NCI-H748 (cell line): ENCODE measurements around the gene IKZF3.
"Not testable (repeated sequence)": the region's sequence is repeated elsewhere in the genome, so short reads cannot be mapped to it uniquely, and the experiment has no call there.

Source experiments
- DNase-seq: peaks from one replicate; lab custom pipeline; 2025; ENCODE audit not compliant: unreplicated experiment; lab: John Stamatoyannopoulos, UW

The IKZF3 gene

GRCh38 chr17:39863918-39864746 lies at the start of gene IKZF3:
Gene IKZF3, minus strand, starts transcription at chr17:39864312. Its CDS starts 186 bp downstream, at chr17:39864126.
- DNase-seq, result peak; percentile 79

GRCh38 chr17:39908789-39909352 lies 44.8 kb upstream of the IKZF3 start:
- no peak for DNase-seq

GRCh38 chr17:39904990-39905288 lies 40.8 kb upstream of the IKZF3 start:
- DNase-seq, result no peak

- DNase-seq, result no peak
Observed at GRCh38 chr17:39903158-39903884, 39.2 kb upstream of the IKZF3 start.

GRCh38 chr17:39902027-39902426 lies 37.9 kb upstream of the IKZF3 start:
- DNase-seq, result not testable (repeated sequence)

- DNase-seq, result no peak
Observed at GRCh38 chr17:39899215-39899614, 35.1 kb upstream of the IKZF3 start.

GRCh38 chr17:39898088-39898487 lies 34.0 kb upstream of the IKZF3 start:
- DNase-seq, result no peak

- DNase-seq, result no peak
Observed at GRCh38 chr17:39894681-39895376, 30.7 kb upstream of the IKZF3 start.

GRCh38 chr17:39889200-39889599 lies 25.1 kb upstream of the IKZF3 start:
- no peak for DNase-seq

- DNase-seq, result no peak
Observed at GRCh38 chr17:39887078-39887477, 23.0 kb upstream of the IKZF3 start.

GRCh38 chr17:39886102-39886501 lies 22.0 kb upstream of the IKZF3 start:
- DNase-seq, result not testable (repeated sequence)

GRCh38 chr17:39872751-39873150 lies 8.6 kb upstream of the IKZF3 start:
- DNase-seq, result no peak

- no peak for DNase-seq
Observed at GRCh38 chr17:39871801-39872200, 7.7 kb upstream of the IKZF3 start.

- DNase-seq, result no peak
Observed at GRCh38 chr17:39870776-39871175, 6.7 kb upstream of the IKZF3 start.

GRCh38 chr17:39868554-39868942 lies 4.4 kb upstream of the IKZF3 start:
- no peak for DNase-seq

GRCh38 chr17:39867880-39868553 lies 3.9 kb upstream of the IKZF3 start, which contains the start of gene ZPBP2:
Gene ZPBP2, plus strand, starts transcription at chr17:39868202. Its CDS starts 153 bp downstream, at chr17:39868355.
- DNase-seq, result no peak

GRCh38 chr17:39867084-39867879 lies 3.2 kb upstream of the IKZF3 start:
- DNase-seq, result no peak

- no peak for DNase-seq
Observed at GRCh38 chr17:39866013-39866730, 2.1 kb upstream of the IKZF3 start.

- DNase-seq, result no peak
Observed at GRCh38 chr17:39863244-39863917, 731 bp downstream of the IKZF3 start.
